Left lung (tissue), 14 donors: Measurements from ENCODE around the gene TRANK1. TPM values are rescaled to one million over a fixed set of nuclear protein-coding genes. Genes with fewer than 3 reads are reported as not detected.

Experiments
- ATAC-seq: fragments of 200-7000 bp; cut with Tn5 transposase; one replicate; pipeline ENCODE4 v1.9.1; 2020; ENCODE audit warnings: moderate library complexity
- DNase-seq, 4 donors: peaks; one replicate each; pipeline ENCODE4 v3.0.0-alpha.2; 2013 to 2020
- H3K27ac ChIP-seq, 2 donors: fragments of 200-600 bp; sonication (generic) in 1 of 2; one replicate each; pipeline versions ENCODE4 v1.5.0 to v1.8.0; 2020 to 2021
- H3K27me3 ChIP-seq, 2 donors: fragments of 200-600 bp; sonication (generic) in 1 of 2; one replicate each; pipeline versions ENCODE4 v1.5.0 to v1.8.0; 2020 to 2021
- H3K36me3 ChIP-seq, 2 donors: fragments of 200-600 bp; sonication (generic) in 1 of 2; one replicate each; pipeline versions ENCODE4 v1.5.0 to v1.8.0; 2020 to 2021
- H3K4me1 ChIP-seq, 2 donors: fragments of 200-600 bp; one replicate each; pipeline ENCODE4 v1.8.0; 2021
- H3K4me3 ChIP-seq, 2 donors: fragments of 200-600 bp; sonication (generic) in 1 of 2; one replicate each; pipeline versions ENCODE4 v1.5.0 to v1.8.0; 2020 to 2021; ENCODE audit warnings: mild to moderate bottlenecking in 1 of 2
- H3K9me3 ChIP-seq, 2 donors: fragments of 200-600 bp; sonication (generic) in 1 of 2; one replicate each; pipeline versions ENCODE4 v1.5.0 to v1.8.0; 2020 to 2021
- intact Hi-C, 2 donors: fragments of 100-400 bp; cut with DNase I; formaldehyde crosslinking; loops; one replicate each; pipeline versions ENCODE4 v1.11.2 to v1.14.2; 2022
- long read RNA-seq, 12 donors: library from polyadenylated mRNA in 2 of 12; unstranded in 2 of 12; transcript quantifications; one replicate each; pipeline ENCODE4 v2.0.0 and lab custom pipeline, GENCODE V29; 2019 to 2026
- polyA plus RNA-seq, 6 donors: library from polyadenylated mRNA; unstranded; fragments of 120-200 nt; gene quantifications; one replicate each; pipeline ENCODE4 v1.2.1, GENCODE V29; 2013; ENCODE audit not compliant: insufficient read length in 6 of 6
- total RNA-seq, 2 donors: library from RNA; stranded (reverse); fragmentation: NEBNext Ultra II Directional; extraction: Animal tissue kit (Norgen Biotek cat#: 25700); gene quantifications; one replicate each; pipeline ENCODE4 v1.2.1, GENCODE V29; 2021
- TF ChIP-seq, protein P1 (sequence below), 2 donors: fragments of 200-600 bp; sonication (generic) in 1 of 2; IDR thresholded peaks; one replicate each; pipeline versions ENCODE4 v1.5.0 to v1.8.0; 2021; ENCODE audit warnings: antibody characterized with exemption in 2 of 2
- donor health status: DM: no; HTN: yes; CAD: no.
- donor health status: DM: no; HTN: no; CAD: no.

The TRANK1 gene
- total RNA-seq: 10 to 100 TPM; 24.2 to 26.6 TPM
- 10 to 100 TPM; 23.5 to 26.4 (median 26.1) TPM for polyA plus RNA-seq
- long read RNA-seq, donor 1, partial matches to known transcripts: 11 of 11 reads
- long read RNA-seq, donor 1, other reads (novel, unspliced or antisense): 0 of 11 reads
- long read RNA-seq, donor 2, partial matches to known transcripts: 7 of 7 reads
- long read RNA-seq, donor 2, other reads (novel, unspliced or antisense): 0 of 7 reads
- long read RNA-seq, donor 3, partial matches to known transcripts: 9 of 9 reads
- long read RNA-seq, donor 3, other reads (novel, unspliced or antisense): 0 of 9 reads
- long read RNA-seq, donor 4, partial matches to known transcripts: 1 of 6 reads
- long read RNA-seq, donor 4, other reads (novel, unspliced or antisense): 5 of 6 reads
- long read RNA-seq, donor 5: 0 reads
- long read RNA-seq, donor 6, partial matches to known transcripts: 5 of 5 reads
- long read RNA-seq, donor 6, other reads (novel, unspliced or antisense): 0 of 5 reads
- long read RNA-seq, donor 7: 0 reads
- long read RNA-seq, donor 8: 0 reads
- long read RNA-seq, donor 9: 0 reads
- long read RNA-seq, donor 10, partial matches to known transcripts: 0 of 16 reads
- long read RNA-seq, donor 10, other reads (novel, unspliced or antisense): 16 of 16 reads
- long read RNA-seq, donor 11: 0 reads
- long read RNA-seq, donor 12, partial matches to known transcripts: 6 of 6 reads
- long read RNA-seq, donor 12, other reads (novel, unspliced or antisense): 0 of 6 reads

DNA sequence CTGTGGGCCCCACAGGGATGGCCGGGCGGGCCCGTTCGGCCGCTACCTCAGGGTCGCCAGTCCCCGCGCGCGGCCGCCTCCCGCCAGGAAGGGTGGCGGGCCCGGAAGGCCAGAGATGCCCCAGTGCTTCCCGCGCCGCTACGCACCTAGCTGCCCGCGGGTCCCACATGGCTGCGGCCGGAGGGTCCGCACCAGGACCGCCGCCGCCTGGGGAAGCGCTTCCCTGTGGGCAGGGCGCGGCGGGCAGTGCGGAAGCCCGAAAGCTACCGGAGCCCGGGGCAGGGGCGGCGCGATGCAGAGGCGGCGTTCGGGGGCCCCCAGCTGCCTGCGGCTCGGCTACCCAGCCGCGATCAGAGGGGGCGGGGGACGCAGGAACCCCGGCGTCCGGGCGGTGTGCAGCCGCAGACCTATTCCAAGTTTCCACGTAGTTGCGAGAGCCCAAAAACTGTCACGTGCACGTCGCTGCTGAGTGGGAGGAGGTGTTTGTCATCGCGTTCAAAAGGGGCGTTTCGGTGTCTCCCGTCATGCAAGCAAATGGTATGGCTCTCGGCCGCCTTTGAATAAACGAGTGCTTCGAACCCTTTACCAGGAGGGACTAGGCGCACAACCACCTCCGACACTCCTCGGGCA, at the start of gene TRANK1:
Gene TRANK1 (minus strand): TSS at position 414 of the 630 bp plus-strand sequence. CDS start 245 bp downstream, at position 169.
- ATAC-seq (peak; percentile 75), DNase-seq (peak; percentile 73 to 91 (median 80))
- peak within 1 kb of the TSS; percentile 84 to 88 for H3K4me3 ChIP-seq
- H3K27me3 ChIP-seq: no peaks in the 10 kb centered on the region
- H3K4me1 ChIP-seq: peaks cover 17 to 24% of the 10 kb centered on the region in 2 donors
- H3K27ac ChIP-seq: peak within 1 kb of the TSS; percentile 70 to 76
- no peaks in the 10 kb centered on the region for H3K36me3 ChIP-seq
- TF ChIP-seq, protein P1, sequence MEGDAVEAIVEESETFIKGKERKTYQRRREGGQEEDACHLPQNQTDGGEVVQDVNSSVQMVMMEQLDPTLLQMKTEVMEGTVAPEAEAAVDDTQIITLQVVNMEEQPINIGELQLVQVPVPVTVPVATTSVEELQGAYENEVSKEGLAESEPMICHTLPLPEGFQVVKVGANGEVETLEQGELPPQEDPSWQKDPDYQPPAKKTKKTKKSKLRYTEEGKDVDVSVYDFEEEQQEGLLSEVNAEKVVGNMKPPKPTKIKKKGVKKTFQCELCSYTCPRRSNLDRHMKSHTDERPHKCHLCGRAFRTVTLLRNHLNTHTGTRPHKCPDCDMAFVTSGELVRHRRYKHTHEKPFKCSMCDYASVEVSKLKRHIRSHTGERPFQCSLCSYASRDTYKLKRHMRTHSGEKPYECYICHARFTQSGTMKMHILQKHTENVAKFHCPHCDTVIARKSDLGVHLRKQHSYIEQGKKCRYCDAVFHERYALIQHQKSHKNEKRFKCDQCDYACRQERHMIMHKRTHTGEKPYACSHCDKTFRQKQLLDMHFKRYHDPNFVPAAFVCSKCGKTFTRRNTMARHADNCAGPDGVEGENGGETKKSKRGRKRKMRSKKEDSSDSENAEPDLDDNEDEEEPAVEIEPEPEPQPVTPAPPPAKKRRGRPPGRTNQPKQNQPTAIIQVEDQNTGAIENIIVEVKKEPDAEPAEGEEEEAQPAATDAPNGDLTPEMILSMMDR (IDR thresholded peaks at IDR 0.05): no peak
- H3K9me3 ChIP-seq: peaks cover 0 to 20% of the 10 kb centered on the region in 2 donors
- intact Hi-C loops: no loop called here

DNA sequence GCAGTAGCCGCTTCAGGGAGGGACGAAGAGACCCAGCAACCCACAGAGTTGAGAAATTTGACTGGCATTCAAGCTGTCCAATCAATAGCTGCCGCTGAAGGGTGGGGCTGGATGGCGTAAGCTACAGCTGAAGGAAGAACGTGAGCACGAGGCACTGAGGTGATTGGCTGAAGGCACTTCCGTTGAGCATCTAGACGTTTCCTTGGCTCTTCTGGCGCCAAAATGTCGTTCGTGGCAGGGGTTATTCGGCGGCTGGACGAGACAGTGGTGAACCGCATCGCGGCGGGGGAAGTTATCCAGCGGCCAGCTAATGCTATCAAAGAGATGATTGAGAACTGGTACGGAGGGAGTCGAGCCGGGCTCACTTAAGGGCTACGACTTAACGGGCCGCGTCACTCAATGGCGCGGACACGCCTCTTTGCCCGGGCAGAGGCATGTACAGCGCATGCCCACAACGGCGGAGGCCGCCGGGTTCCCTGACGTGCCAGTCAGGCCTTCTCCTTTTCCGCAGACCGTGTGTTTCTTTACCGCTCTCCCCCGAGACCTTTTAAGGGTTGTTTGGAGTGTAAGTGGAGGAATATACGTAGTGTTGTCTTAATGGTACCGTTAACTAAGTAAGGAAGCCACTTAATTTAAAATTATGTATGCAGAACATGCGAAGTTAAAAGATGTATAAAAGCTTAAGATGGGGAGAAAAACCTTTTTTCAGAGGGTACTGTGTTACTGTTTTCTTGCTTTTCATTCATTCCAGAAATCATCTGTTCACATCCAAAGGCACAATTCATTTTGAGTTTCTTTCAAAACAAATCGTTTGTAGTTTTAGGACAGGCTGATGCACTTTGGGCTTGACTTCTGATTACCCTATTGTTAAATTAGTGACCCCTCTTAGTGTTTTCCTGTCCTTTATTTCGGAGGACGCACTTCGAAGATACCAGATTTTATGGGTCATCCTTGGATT, 48.8 kb upstream of the TRANK1 start, which contains the start of gene MLH1:
Gene MLH1 (plus strand): TSS at position 193 of the 958 bp plus-strand sequence. CDS start 30 bp downstream, at position 223.
- no peaks in the 10 kb centered on the region for H3K9me3 ChIP-seq
- peaks cover 36 to 47% of the 10 kb centered on the region in 2 donors for H3K4me1 ChIP-seq
- peak within 1 kb of the TSS; percentile 99 for H3K27ac ChIP-seq
- DNase-seq: peak; percentile 95 to 100 (median 97)
- peak; percentile 93 for ATAC-seq
- H3K36me3 ChIP-seq: peaks cover 0 to 44% of the 10 kb centered on the region in 2 donors
- H3K27me3 ChIP-seq: no peaks in the 10 kb centered on the region
- H3K4me3 ChIP-seq: peak within 1 kb of the TSS; percentile 73 to 81
- TF ChIP-seq, protein P1 (IDR thresholded peaks at IDR 0.05): no peak
- intact Hi-C loops: no loop called here

DNA sequence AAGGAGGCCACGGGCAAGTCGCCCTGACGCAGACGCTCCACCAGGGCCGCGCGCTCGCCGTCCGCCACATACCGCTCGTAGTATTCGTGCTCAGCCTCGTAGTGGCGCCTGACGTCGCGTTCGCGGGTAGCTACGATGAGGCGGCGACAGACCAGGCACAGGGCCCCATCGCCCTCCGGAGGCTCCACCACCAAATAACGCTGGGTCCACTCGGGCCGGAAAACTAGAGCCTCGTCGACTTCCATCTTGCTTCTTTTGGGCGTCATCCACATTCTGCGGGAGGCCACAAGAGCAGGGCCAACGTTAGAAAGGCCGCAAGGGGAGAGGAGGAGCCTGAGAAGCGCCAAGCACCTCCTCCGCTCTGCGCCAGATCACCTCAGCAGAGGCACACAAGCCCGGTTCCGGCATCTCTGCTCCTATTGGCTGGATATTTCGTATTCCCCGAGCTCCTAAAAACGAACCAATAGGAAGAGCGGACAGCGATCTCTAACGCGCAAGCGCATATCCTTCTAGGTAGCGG, 48.0 kb upstream of the TRANK1 start, which contains the start of gene EPM2AIP1:
Gene EPM2AIP1 (minus strand): TSS at position 326 of the 520 bp plus-strand sequence. CDS start 54 bp downstream, at position 272.
- peaks cover 0 to 41% of the 10 kb centered on the region in 2 donors for H3K36me3 ChIP-seq
- no peaks in the 10 kb centered on the region for H3K27me3 ChIP-seq
- peak within 1 kb of the TSS; percentile 99 for H3K27ac ChIP-seq
- intact Hi-C loops: no loop called here
- H3K4me3 ChIP-seq: peak within 1 kb of the TSS; percentile 73 to 81
- DNase-seq: peak in 3 of 4 donors; percentile 93 to 100 (median 99)
- TF ChIP-seq, protein P1 (IDR thresholded peaks at IDR 0.05): peak in 1 of 2 donors; percentile 38
- H3K9me3 ChIP-seq: no peaks in the 10 kb centered on the region
- peak; percentile 94 for ATAC-seq
- H3K4me1 ChIP-seq: peaks cover 36 to 54% of the 10 kb centered on the region in 2 donors
